DOHH2 (cell line): ENCODE measurements around the gene MIPOL1.

Source experiments
- H3F3A ChIP-seq: fragments of 200-600 bp; sonication (generic), shearing (Covaris generic); 2 replicates; pipeline ENCODE4 v1.6.0; 2016; ENCODE audit warnings: antibody characterized with exemption, mild to moderate bottlenecking; ENCODE audit not compliant: control insufficient read depth, insufficient read depth
- H3K27ac ChIP-seq: fragments of 200-600 bp; sonication (generic); 2 replicates; pipeline ENCODE4 v1.5.1; 2014; ENCODE audit warnings: low read depth, mild to moderate bottlenecking, low read length, moderate library complexity
- H3K27me3 ChIP-seq: fragments of 200-600 bp; sonication (generic); 2 replicates; pipeline ENCODE4 v1.6.1; 2014; ENCODE audit warnings: mild to moderate bottlenecking, low read length, mixed read lengths; ENCODE audit not compliant: control insufficient read depth
- H3K36me3 ChIP-seq: fragments of 200-600 bp; sonication (generic); 2 replicates; pipeline ENCODE4 v1.6.1; 2014; ENCODE audit warnings: mild to moderate bottlenecking, low read length, moderate library complexity, mixed read lengths; ENCODE audit not compliant: control insufficient read depth
- H3K4me1 ChIP-seq: fragments of 200-600 bp; sonication (generic); 2 replicates; pipeline ENCODE4 v1.6.1; 2014; ENCODE audit warnings: mild to moderate bottlenecking, low read length, mixed read lengths; ENCODE audit not compliant: control insufficient read depth
- H3K4me2 ChIP-seq: fragments of 200-600 bp; sonication (generic); 2 replicates; pipeline ENCODE4 v1.6.0; 2014; ENCODE audit warnings: mild to moderate bottlenecking, low read length, moderate library complexity
- H3K4me3 ChIP-seq: fragments of 200-600 bp; sonication (generic); 2 replicates; pipeline ENCODE4 v1.5.1; 2014; ENCODE audit warnings: mild to moderate bottlenecking, low read length, mixed read lengths
- H3K79me2 ChIP-seq: fragments of 200-600 bp; sonication (generic); 2 replicates; pipeline ENCODE4 v1.6.1; 2014; ENCODE audit warnings: mild to moderate bottlenecking, low read length, mixed read lengths; ENCODE audit not compliant: control insufficient read depth
- H3K9me2 ChIP-seq: fragments of 200-600 bp; sonication (generic); replicated peaks from 2 replicates; pipeline ENCODE4 v1.6.1; 2014; ENCODE audit warnings: mild to moderate bottlenecking, low read length, mixed read lengths; ENCODE audit not compliant: control insufficient read depth
- H3K9me3 ChIP-seq: fragments of 200-600 bp; sonication (generic); 2 replicates; pipeline ENCODE4 v1.6.1; 2014; ENCODE audit warnings: antibody characterized with exemption, low read length, mixed read lengths; ENCODE audit not compliant: control insufficient read depth, insufficient read depth
- H4K20me1 ChIP-seq: fragments of 200-600 bp; sonication (generic); 2 replicates; pipeline ENCODE4 v1.6.0; 2014; ENCODE audit warnings: low read depth, mild to moderate bottlenecking, antibody characterized with exemption, low read length, moderate library complexity; ENCODE audit not compliant: control insufficient read depth, insufficient read depth
- CTCF ChIP-seq: fragments of 200-600 bp; sonication (generic); IDR thresholded peaks from one replicate; pipeline ENCODE4 v1.5.1; 2014; ENCODE audit warnings: antibody characterized with exemption, mild to moderate bottlenecking, low read depth, low read length; ENCODE audit not compliant: poor library complexity, severe bottlenecking
- EZH2phosphoT487 ChIP-seq: fragments of 200-600 bp; sonication (generic); IDR thresholded peaks from 2 replicates; pipeline ENCODE4 v1.6.1; 2017; ENCODE audit warnings: borderline replicate concordance, mild to moderate bottlenecking, antibody characterized with exemption, low read length, moderate library complexity, mixed read lengths

Gene MIPOL1

GRCh38 chr14:37247791-37248461, 50.2 kb downstream of the MIPOL1 start:
- no peak overlapping the region for H3K27ac ChIP-seq
- no peaks in the 10 kb centered on the region for H3K4me1 ChIP-seq
- H3K27me3 ChIP-seq: no peaks in the 10 kb centered on the region; the same call in none of the 2 replicates
- no peaks in the 10 kb centered on the region for H3F3A ChIP-seq
- no peak overlapping the region for H3K4me2 ChIP-seq
- no peak overlapping the region for H3K4me3 ChIP-seq
- no peak for TF ChIP-seq CTCF
- no peak for TF ChIP-seq EZH2phosphoT487
- no peaks in the 10 kb centered on the region for H3K36me3 ChIP-seq
- H3K9me3 ChIP-seq: no peaks in the 10 kb centered on the region
- no peaks in the 10 kb centered on the region for H4K20me1 ChIP-seq
- H3K9me2 ChIP-seq: no peaks in the 10 kb centered on the region
- no peaks in the 10 kb centered on the region for H3K79me2 ChIP-seq

- Histone ChIP-seq H3K4me1 (no peaks in the 10 kb centered on the region), H3K9me2 (no peaks in the 10 kb centered on the region), H3K9me3 (no peaks in the 10 kb centered on the region), H3K27ac (no peak overlapping the region), H3K36me3 (no peaks in the 10 kb centered on the region), H3K4me2 (no peak overlapping the region), H3K27me3 (no peaks in the 10 kb centered on the region; the same call in none of the 2 replicates), H3K4me3 (no peak overlapping the region), H3F3A (no peaks in the 10 kb centered on the region), H4K20me1 (no peaks in the 10 kb centered on the region), H3K79me2 (no peaks in the 10 kb centered on the region)
- TF ChIP-seq CTCF (no peak), EZH2phosphoT487 (no peak)
These were observed 54.0 kb downstream of the MIPOL1 start for GRCh38 chr14:37251775-37252174.

DNA sequence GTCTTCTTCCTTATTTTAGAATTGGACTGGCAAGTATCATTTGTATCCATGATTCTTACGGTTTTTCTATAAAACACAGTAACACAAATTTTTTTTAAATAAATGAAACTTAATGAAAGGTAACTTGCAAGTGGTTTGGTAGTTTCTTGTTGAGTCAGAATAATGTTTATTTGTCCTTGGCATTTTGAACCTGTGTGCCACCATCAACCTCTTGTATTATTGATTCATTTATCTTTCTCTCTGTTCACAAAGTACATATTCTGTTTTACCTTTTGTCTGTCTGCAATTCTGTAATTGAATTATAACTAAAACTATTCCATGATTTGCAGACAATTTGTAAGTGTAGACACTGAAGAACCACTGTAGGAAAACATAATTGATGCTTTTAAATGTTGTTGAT, 54.7 kb downstream of the MIPOL1 start:
- no peak overlapping the region for H3K4me2 ChIP-seq
- H3K4me3 ChIP-seq: no peak overlapping the region
- H3K79me2 ChIP-seq: no peaks in the 10 kb centered on the region
- no peaks in the 10 kb centered on the region for H3K4me1 ChIP-seq
- no peak overlapping the region for H3K27ac ChIP-seq
- H3K9me2 ChIP-seq: no peaks in the 10 kb centered on the region
- H3K36me3 ChIP-seq: no peaks in the 10 kb centered on the region
- TF ChIP-seq EZH2phosphoT487: no peak
- TF ChIP-seq CTCF: no peak
- H3K27me3 ChIP-seq: no peaks in the 10 kb centered on the region; the same call in none of the 2 replicates
- no peaks in the 10 kb centered on the region for H4K20me1 ChIP-seq
- H3F3A ChIP-seq: no peaks in the 10 kb centered on the region
- no peaks in the 10 kb centered on the region for H3K9me3 ChIP-seq
